Hematopoietic multipotent progenitor cell treated with erythropoietin and hydrocortisone succinate and interleukin-3 and kit ligand, for 17 days (in vitro differentiated cells): ENCODE measurements around the gene PADI1.
"Not testable (repeated sequence)": the region's sequence is repeated elsewhere in the genome, so short reads cannot be mapped to it uniquely, and the experiment has no call there.

ENCODE experiments used
- DNase-seq: peaks from one replicate; pipeline ENCODE4 v3.0.0-alpha.2; 2015; ENCODE audit warnings: low spot score

The PADI1 gene

DNA sequence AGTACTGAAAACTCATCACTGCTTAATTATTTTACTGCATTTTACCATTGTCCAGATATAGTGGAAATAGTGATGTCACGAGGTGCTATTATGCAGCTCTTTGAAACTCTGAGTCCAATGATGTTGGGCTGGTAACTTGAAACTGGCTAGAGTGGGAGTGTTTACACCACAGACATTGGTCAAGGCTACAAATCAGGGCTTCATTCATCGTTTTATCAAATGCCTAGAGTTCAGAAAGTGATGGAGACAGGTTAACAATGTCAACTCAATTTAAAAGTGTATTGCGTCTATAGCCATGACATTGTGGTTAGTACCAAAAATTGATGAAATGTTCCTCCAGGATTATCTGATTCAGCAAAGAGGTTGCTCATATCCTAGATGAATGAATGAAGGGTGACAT is 12.7 kb downstream of the PADI1 start:
- no peak for DNase-seq

DNA sequence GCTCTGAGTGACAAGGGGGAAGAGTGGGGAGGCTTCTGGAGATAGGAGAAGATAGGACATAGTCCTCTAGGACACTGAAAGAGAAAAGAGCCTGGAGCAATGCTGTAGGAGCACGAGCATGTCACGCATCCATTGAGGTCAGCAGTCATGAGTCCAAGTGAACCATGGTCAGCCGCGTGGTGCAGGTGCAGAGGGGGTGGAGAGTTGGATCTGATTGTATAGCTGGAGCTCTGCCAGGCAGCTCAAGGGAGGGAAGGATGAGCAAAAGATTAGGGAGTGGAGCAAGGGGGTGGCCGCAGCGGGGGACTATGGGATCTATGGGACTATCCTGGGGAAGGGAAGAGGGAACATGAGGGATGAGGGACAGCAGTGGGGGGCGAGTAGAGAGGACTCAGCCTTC is 14.0 kb downstream of the PADI1 start:
- no peak for DNase-seq

DNA sequence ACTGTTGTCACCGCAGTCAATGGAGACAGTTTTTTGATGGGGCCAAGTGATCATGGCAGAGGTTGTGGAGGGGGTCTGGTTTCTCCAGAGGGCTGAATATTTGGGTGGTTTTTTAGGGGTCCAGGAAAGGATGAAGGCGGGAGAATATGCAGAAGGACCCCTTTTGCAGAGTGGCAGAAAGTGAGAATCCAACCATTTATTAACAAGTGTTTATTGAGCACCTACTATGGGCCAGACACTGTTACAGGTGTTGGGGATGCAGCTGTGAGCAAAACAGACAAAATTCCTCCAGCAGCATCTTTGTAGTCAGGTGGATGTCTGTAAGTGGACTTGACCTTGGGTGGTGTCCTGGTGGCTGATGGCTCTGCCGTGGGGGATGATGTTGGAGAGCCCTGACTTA is 15.4 kb downstream of the PADI1 start:
- no peak for DNase-seq

DNA sequence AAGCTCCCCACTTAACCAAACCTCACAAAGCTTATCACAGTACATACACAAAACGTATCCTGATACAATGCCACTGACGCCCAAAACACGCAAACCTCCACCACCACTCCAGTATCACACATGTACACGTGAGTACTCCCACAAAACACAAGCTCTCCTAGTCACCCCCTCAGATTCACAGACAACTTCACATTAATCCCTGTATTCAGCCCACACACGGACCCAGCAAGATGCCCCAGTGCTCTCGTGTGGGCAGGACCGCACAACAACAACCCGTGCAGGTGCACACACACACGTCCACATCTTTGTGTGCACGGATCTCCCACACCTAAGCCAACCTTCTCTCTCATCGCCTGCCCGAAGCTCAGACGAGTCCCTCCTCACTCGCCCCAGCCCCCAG is 17.6 kb downstream of the PADI1 start:
- DNase-seq: no peak

DNA sequence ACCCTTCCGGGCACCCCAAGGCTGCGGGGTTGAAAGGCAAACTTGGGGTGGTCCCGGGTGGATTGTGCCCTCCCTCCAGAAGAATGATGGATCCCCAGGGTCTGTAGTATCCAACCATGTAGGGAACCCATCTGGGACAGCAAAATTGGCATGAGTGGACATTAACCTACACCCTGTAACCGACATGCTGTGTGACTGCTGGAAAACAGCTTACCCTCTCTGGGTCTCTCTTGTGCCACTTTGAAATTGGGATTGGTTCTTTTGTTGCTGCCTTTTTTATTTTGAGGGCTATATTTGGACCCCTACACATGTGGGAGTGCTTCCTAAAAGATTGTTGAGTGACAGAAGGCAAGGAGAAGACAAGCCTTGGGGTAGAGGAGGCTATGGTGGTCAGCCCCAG is 19.5 kb downstream of the PADI1 start:
- DNase-seq: no peak

DNA sequence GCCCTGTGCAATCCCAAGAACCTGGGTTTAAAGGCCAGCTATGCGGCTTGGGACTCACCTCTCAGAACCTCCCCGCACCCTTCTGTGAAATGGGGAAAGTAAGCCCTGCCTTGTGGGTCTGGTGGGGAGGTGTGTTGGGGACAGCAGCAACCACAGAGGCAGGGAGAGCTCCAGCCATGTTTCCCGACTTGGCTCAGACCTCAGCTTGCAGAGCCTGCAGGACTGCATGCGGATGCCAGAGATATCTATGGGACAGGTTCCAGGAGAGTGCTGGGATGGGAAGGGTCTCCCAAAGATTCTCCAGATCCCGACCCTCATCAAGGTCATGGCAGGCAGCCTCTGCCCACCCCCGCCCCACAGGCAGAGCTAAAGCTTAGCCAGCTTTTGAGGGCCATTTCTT is 20.2 kb downstream of the PADI1 start:
- no peak for DNase-seq

DNA sequence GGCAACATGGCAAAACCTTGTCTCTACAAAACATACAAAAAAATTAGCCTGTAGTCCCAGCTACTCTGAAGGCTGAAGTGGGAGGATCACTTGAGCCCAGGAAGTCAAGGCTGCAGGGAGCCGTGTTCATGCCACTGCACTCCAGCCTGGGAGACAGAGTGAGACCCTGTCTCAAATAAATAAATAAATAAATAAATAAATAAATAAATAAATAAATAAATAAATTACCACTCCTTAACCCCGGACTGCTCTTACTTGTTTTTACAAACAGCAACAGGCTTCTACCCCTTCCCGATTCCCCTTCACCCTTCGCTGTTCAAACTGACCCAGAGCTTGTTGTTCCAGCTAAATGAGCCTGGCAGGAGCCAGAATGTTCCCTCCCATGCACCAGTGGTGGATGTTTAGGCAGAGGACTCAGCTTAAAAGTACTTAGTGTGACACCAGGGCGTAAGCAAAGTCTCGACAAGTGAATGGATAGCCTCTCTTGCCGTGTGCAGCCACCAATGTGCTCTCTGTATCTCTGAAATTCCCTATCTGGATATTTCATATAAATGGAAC is 22.5 kb downstream of the PADI1 start:
- no peak for DNase-seq

DNA sequence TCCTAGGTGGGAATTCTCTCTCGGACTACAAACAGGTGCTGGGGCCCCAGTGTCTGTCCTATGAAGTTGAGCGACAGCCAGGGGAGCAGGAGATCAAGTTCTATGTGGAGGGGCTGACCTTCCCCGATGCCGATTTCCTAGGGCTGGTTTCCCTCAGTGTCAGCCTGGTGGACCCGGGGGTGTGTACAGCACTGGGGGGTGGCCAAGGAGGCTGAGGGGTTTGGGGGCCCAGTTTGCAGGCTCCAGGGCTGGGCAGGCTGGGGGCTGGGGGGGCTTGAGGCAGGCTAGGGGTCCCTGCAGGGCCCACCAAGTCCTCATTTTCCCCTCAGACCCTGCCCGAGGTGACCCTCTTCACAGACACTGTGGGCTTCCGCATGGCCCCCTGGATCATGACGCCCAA is 23.7 kb downstream of the PADI1 start:
- no peak for DNase-seq

DNA sequence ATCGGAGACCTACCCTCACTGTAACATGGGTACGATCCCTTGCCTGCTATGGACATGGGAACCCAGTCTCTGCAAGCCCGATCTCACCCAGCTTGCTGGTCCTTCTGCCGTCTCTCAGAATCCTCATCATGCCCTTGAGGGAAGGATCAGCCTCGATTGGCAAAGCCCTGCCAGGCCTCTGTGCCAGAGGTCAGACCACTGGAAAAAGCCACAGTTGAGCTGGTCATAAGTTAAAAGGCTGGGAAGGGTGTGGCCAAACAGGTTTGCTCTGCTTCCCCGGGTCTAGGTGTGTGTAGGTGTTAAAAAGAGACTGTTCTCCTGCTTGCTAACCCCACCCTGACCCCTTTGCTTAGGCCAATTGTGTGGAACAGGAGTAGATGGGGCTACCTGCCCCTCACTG is 24.5 kb downstream of the PADI1 start:
- no peak for DNase-seq

DNA sequence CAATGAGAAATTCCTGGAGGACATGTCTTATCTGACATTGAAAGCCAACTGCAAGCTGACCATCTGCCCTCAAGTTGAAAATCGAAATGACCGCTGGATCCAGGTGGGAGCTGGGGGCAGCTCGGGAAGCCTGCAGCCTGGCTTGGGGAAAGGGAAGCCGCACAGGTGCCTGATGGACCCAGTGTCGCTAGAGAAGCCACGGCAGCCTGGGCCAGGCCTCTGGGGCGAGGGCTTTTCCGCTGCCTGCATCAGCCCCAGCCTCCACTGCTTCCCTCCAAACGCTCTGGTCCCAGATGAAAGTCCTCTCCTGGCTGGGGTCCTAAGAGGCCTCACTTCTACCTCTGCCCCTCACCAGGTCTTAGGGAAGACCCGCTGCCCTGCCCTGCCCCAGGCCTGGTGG is 25.2 kb downstream of the PADI1 start:
- DNase-seq: no peak

DNA sequence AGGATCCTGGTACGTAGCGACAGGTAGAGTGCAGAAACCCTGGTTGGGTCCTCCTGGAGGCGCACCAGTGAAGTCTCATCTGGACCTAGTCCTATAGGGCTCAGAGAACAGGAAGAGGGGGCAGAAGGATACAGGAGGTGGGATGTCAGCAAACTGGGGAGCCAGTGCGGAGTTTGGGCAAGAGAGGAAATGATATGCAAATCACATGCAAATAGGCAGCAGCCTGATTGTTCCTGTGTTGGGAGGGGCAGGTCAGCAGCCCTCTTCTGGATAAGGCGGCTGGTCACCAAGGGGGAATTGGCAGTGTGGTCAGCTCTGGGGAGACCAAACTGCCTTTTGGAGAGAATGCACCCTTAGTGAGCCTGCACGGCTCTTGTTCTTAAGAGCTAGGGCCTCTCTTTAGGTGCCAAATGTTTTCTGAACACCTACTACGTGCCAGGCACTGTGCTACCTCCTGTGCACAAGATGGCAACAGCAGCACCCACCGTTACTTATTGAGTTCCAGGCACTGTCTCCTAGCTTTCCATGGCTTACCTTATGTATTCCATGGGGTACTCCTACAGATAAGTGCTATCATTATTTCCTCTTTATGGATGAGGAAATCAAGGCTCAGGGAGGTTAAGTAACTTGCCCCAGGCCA is 25.9 kb downstream of the PADI1 start:
- no peak for DNase-seq

DNA sequence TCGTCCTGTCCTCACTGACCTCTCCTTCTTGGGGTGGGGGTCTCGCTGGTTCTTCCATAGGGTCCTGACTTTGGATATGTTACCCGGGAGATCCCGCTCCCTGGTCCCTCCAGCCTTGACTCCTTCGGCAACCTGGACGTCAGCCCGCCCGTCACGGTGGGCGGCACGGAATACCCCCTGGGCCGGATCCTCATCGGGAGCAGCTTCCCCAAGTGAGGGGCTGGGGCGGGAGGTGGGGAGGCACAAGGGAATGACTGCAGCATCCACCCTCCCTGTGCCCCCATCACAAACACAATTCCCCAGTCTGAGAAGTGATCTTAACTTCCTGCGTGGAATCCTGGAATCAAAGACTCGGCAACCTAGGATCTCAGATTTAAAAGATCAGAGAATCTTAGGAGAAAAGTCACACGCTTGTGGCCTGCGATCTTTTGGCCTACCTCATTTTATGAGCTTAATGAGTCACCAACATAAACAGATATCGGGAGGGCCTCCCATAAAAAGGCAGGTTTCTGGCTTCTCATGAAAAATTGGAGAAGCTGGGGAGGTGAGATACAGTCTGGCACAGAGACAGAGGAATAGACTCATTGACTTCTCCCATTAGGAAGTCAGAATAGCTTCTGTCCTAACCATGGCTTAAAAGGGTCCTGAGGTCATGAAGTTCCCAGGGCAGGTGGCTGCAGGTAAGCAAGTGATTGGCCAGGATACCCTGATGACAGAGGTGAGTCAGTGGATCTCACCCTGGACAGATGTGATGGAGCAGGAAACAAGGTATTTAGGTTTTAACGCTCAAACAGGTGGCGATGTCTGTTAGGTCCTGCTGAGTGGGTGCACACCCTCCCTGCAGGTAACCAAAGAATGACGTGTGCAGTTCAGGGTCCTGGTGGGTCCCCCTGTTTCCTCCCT is 28.1 kb downstream of the PADI1 start:
- DNase-seq: no peak

DNA sequence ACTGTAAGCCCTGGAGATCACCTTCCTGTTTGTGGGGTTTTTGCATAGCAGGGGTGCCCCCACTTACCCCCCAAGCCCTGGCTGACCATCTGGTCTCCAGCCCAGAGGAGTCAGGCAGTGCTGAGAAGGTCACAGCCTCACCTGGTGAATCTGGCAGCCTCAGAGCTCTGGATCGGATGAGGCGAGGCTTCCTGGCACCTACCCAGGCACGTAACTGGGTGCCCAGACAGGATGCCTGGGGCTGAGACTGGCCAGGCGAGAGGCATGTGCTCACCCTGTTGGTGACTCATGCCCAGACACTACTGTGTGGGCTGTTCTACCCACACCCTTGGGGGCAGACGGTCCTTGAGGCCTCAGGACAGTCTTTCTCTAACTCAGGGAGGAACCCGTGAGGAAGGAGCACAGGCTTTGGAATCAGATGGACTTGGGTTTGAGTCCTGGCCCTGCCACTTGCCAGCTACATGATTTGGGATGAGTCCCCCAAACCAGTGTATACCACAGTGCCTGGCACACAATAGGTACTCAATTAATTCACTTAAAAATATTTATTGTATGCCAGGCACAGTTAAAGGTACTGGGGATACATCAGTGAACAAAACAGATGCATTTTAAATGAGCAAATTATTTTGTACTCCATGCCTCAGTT is 28.9 kb downstream of the PADI1 start:
- no peak for DNase-seq

DNA sequence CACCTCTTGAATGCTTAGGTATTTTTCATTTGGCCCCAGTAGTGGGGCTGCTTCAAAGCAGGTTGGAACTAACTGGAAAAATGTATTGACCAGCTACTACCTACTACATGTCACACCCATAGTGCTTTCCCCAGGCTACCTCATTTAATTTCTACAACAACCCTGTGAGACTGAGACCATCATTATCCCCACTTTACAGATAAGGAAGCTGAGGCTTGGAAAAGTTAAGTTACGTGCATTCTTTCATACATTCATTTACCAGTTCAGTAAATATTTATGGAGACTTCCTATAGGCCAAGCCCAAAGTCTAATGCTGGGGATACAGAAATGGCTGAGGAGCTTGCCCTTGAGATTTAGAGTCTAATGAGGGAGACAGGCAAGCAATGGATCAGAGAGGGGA is 29.5 kb downstream of the PADI1 start:
- no peak for DNase-seq

DNA sequence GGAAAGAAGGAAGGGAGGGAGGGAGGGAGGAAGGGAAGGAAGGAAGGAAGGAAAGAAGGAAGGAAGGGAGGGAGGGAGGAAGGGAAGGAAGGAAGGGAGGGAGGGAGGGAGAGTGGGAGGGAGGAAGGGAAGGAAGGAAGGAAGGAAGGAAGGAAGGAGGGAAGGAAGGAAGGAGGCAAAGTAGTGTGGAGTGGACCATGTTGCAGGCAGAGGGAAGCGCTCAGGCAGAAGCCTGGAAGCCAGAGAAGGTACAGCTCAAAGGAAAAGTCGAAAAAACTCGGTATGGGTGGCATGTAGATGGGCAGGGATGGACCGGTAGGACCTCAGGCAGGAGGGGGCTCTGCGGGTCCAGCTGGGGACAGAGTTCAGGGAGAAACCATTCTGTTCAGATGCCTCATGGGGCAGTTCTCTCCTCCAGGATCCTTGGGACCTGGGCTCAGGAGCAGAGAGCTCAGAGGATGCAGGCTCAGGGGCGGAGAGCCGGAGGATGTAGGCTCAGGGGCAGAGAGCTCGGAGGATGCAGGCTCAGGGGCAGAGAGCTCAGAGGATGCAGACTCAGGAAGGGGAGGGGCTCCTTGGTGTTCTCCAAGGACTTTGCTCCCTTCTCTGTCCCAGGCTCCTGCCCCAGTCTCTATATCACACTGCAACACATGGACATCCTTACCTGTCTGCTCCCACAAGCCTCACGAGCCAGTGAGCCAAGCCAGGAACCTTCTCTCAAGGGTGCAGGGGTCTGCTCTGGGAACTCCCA is 30.4 kb downstream of the PADI1 start:
- no peak for DNase-seq

DNA sequence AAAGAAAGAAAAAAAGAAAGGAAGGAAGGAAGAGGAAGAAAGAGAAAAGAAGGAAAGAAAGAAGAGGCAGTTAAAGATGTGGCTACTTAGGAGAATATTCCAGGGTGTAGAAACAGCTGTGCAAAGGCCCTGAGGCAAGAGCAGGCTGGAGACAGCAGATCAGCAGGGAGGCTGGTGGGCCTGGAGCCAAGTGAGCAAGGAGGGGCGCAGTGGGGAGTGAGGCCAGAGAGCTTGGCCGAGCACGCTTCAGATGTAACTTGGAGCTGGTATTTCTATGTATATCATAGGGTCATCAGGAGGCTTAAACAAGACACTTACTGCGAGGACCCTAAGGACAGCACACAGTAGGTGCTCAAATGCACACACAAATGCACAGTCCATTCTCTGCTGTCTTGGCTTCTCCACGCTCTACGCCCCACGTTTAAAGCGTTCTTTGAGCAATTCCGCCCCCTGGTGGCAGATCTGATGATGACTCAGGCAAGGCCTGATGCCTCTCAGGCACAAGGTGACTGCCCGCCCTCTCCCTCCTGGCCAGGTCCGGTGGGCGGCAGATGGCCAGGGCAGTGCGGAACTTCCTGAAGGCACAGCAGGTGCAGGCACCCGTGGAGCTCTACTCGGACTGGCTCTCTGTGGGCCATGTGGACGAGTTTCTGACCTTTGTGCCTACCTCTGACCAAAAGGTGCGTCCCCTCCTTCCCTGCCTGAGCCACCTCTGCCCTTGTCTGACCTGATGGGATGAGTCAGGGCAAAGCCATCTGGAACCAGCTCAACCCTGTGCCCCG is 32.0 kb downstream of the PADI1 start:
- DNase-seq: peak; percentile 77

DNA sequence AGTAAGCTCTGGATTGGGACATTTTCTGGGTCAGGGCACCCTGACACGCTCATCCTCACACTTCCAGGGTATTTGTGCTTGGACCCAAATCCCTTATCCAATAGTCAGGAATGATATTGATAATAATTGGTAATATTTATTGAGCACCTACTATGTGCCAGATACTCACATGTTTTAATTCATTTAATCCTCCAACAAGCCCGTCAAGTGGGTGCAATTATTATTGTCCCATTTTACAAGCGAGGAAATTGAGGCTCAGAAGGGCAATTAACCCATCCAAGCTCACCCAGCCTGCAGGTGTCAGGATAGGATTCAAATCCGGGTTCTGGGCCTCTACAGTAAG is 32.6 kb downstream of the PADI1 start:
- DNase-seq: no peak

DNA sequence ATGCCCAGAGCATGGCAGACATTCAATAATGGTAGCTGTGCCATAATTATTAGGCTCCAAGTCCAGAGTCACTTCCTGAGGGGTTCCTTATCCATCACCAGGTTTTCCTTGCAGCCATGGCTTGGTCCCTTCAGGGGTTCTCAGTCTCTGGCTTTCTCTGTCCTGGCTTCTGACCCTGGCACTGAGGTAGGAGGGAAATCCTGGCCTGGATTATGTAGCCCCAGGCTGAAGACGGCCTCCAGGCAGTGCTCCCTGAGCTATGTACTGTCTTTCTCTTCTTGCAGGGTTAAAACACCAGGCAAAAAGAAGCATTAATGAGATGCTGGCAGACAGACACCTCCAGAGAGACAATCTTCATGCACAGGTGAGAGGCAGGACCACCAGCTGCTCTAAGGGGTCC is 34.5 kb downstream of the PADI1 start:
- no peak for DNase-seq

DNA sequence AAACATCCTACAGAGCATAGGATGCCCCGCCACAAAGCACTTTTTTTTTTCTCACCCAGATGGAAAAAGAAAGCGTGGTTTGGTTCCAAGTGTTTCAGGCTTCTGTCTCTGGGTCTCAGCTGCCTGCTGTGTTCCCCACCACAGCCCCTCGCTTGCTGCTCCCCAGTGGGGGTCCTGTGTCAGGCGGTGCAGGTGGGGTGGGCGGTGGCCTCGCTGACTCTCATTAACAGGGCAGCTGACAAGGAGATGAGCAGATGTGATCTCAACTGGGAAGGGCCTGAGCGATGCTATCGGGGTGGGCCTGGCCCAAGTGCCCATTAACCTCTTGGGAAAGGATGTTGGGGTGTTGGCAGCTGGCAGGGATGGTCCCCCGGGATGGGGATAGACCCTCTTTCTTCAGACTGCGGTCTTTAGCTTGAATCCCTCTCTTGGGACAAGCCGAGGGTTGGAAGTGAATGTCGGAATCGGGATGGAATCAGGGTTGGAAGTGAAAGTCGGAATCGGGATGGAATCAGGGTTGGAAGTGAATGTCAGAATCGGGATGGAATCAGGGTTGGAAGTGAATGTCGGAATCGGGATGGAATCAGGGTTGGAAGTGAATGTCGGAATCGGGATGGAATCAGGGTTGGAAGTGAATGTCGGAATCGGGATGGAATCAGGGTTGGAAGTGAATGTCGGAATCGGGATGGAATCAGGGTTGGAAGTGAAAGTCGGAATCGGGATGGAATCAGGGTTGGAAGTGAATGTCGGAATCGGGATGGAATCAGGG is 36.3 kb downstream of the PADI1 start:
- DNase-seq: not testable (repeated sequence)

DNA sequence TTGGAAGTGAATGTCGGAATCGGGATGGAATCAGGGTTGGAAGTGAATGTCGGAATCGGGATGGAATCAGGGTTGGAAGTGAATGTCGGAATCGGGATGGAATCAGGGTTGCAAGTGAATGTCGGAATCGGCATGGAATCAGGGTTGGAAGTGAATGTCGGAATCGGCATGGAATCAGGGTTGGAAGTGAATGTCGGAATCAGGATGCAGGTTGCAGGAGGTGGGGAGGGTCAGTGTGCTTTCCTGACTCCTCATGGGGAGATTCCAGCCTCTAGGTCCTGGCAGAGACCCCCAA is 36.8 kb downstream of the PADI1 start:
- DNase-seq: not testable (repeated sequence)

DNA sequence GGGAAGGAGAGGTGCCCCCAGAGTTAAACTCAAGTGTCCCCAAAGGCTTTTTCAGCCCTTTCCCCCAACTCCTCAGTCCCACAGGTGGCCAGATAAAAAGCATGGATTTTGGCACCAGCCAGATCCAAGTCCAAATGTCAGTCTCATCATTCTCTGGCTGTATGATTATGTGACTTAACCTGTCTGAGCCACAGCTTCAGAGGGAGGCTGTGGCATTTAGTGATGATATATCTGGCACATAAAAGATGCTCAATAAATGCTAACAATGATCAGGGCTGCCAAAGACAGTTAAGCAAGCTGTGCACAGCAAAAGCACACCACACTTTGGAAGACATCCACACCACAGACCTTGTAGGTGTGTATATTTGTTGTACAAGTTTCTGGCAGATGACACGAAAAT is 38.3 kb downstream of the PADI1 start:
- DNase-seq: no peak
